Esophagus muscularis mucosa (tissue), 4 donors: ENCODE measurements around the gene FYCO1.

ENCODE experiments used
- CTCF ChIP-seq, 3 experiments: fragments of 200-600 bp in 2 of 3; fragments of 450-650 bp in 1 of 3; sonication (generic) in 2 of 3; IDR thresholded peaks; one replicate each; pipeline ENCODE4 v1.5.1; 2017 to 2019; ENCODE audit warnings: antibody characterized with exemption in 3 of 3, mild to moderate bottlenecking in 2 of 3, moderate library complexity in 1 of 3
- EP300 ChIP-seq: sonication (generic); formaldehyde crosslinking; IDR thresholded peaks from one replicate; pipeline ENCODE4 v1.6.1; 2017; ENCODE audit warnings: antibody characterized with exemption
- POLR2A ChIP-seq: fragments of 450-650 bp; IDR thresholded peaks from one replicate; pipeline ENCODE4 v1.6.1; 2017; ENCODE audit warnings: antibody characterized with exemption, moderate library complexity, mild to moderate bottlenecking, low read depth
- POLR2AphosphoS5 ChIP-seq, 2 donors: sonication (generic); formaldehyde crosslinking; IDR thresholded peaks; one replicate each; pipeline ENCODE4 v1.6.1; 2017; ENCODE audit warnings: antibody characterized with exemption in 2 of 2

- TF ChIP-seq CTCF (IDR thresholded peaks at IDR 0.05) (no peak), POLR2AphosphoS5 (IDR thresholded peaks at IDR 0.05) (no peak), POLR2A (no peak), EP300 (no peak)
These were observed 42.1 kb downstream of the FYCO1 start for GRCh38 chr3:45953536-45953935.
